B cell (primary cell): ENCODE data around the gene BMAL2. TPM values are rescaled to one million over a fixed set of nuclear protein-coding genes. Genes with fewer than 3 reads are reported as not detected.

Source experiments
- ATAC-seq: fragments of 200-7000 bp; cut with Tn5 transposase; one replicate; pipeline ENCODE4 v1.10.0; 2021; ENCODE audit warnings: low read depth, mild to moderate bottlenecking, moderate number of reproducible peaks, moderate library complexity
- CTCF ChIA-PET: fragments of 350-600 bp; sonication (Branson Sonifier 250); formaldehyde crosslinking; loops from one replicate; lab custom pipeline; 2021; ENCODE audit warnings: antibody characterized with exemption, inconsistent platforms; lab: Charles Lee
- POLR2A ChIA-PET: fragments of 350-600 bp; sonication (Branson Sonifier 250); formaldehyde crosslinking; loops from one replicate; lab custom pipeline; 2021; ENCODE audit warnings: antibody characterized with exemption; lab: Charles Lee
- DNase-seq: peaks from one replicate; pipeline ENCODE4 v3.0.0; 2013
- H2AFZ ChIP-seq: 2 replicates; pipeline ENCODE4 v1.6.1; 2012; ENCODE audit warnings: mild to moderate bottlenecking, low read depth, low read length; ENCODE audit not compliant: insufficient read depth, poor library complexity, severe bottlenecking
- H3K27ac ChIP-seq, 2 donors: 1 replicate in 1 of 2; 2 replicates in 1 of 2; pipeline ENCODE4 v1.5.1; 2012 to 2013; ENCODE audit warnings: low read length in 2 of 2, mild to moderate bottlenecking in 2 of 2, moderate library complexity in 1 of 2
- H3K27me3 ChIP-seq, 4 experiments: fragments of 200-600 bp in 1 of 4; sonication (generic) in 1 of 4; replicated peaks in 1 of 4; 1 replicate in 2 of 4; 2 replicates in 2 of 4; pipeline versions ENCODE4 v1.6.1 to v1.7.0; 2013 to 2016; ENCODE audit warnings: low read length in 3 of 4, mild to moderate bottlenecking in 2 of 4, mixed read lengths in 1 of 4, moderate library complexity in 1 of 4; ENCODE audit not compliant: insufficient read depth in 4 of 4, control insufficient read depth in 3 of 4; ENCODE audit errors: control extremely low read depth in 1 of 4
- H3K36me3 ChIP-seq, 2 experiments: replicated peaks in 1 of 2; 1 replicate in 1 of 2; 2 replicates in 1 of 2; pipeline versions ENCODE4 v1.6.1 to v1.7.1; 2013; ENCODE audit warnings: low read length in 1 of 2; ENCODE audit not compliant: insufficient read depth in 2 of 2, control insufficient read depth in 1 of 2; ENCODE audit errors: control extremely low read depth in 1 of 2, extremely low read depth in 1 of 2
- H3K4me1 ChIP-seq, 2 donors: fragments of 200-600 bp in 1 of 2; sonication (generic) in 1 of 2; 1 replicate in 1 of 2; 2 replicates in 1 of 2; pipeline versions ENCODE4 v1.5.1 to v1.6.1; 2013 to 2017; ENCODE audit warnings: low read length in 2 of 2; ENCODE audit not compliant: control insufficient read depth in 2 of 2, insufficient read depth in 2 of 2
- H3K4me2 ChIP-seq: replicated peaks from 2 replicates; pipeline ENCODE3; 2012; ENCODE audit warnings: mild to moderate bottlenecking, low read depth, low read length; ENCODE audit not compliant: poor library complexity, severe bottlenecking
- H3K4me3 ChIP-seq, 5 experiments: fragments of 200-600 bp in 1 of 5; sonication (generic) in 1 of 5; 1 replicate in 3 of 5; 2 replicates in 2 of 5; pipeline versions ENCODE4 v1.5.1 to v1.7.0; 2011 to 2016; ENCODE audit warnings: low read length in 4 of 5, mild to moderate bottlenecking in 4 of 5, low read depth in 2 of 5, control low read depth in 1 of 5, moderate library complexity in 1 of 5; ENCODE audit not compliant: insufficient read depth in 1 of 5; ENCODE audit errors: control extremely low read depth in 1 of 5, extremely low read depth in 1 of 5
- H3K79me2 ChIP-seq: fragments of 200-600 bp; sonication (generic); one replicate; pipeline ENCODE4 v1.6.0; 2016; ENCODE audit warnings: low read length; ENCODE audit not compliant: control insufficient read depth, insufficient read depth
- H3K9ac ChIP-seq: fragments of 200-600 bp; sonication (generic); 2 replicates; pipeline ENCODE4 v1.6.1; 2017; ENCODE audit warnings: mild to moderate bottlenecking, low read length, moderate library complexity
- H3K9me3 ChIP-seq, 3 donors: one replicate each; pipeline versions ENCODE4 v1.6.1 to v1.7.1; 2013; ENCODE audit warnings: low read length in 2 of 3; ENCODE audit not compliant: control insufficient read depth in 2 of 3, insufficient read depth in 1 of 3; ENCODE audit errors: control extremely low read depth in 1 of 3
- H4K20me1 ChIP-seq: 2 replicates; pipeline ENCODE4 v1.6.0; 2012; ENCODE audit warnings: mild to moderate bottlenecking, low read length; ENCODE audit not compliant: insufficient read depth, control insufficient read depth, poor library complexity, severe bottlenecking
- H3K27ac Mint-ChIP-seq: one replicate; pipeline ENCODE4 v1.8.0; 2021; ENCODE audit warnings: mixed read lengths
- H3K27me3 Mint-ChIP-seq: one replicate; pipeline ENCODE4 v1.8.0; 2021; ENCODE audit warnings: mixed read lengths
- H3K4me1 Mint-ChIP-seq: one replicate; pipeline ENCODE4 v1.8.0; 2021; ENCODE audit warnings: mixed read lengths
- H3K4me3 Mint-ChIP-seq: one replicate; pipeline ENCODE4 v1.8.0; 2021; ENCODE audit warnings: mixed read lengths
- H3K9me3 Mint-ChIP-seq: one replicate; pipeline ENCODE4 v1.8.0; 2022; ENCODE audit warnings: mixed read lengths; ENCODE audit not compliant: insufficient read depth
- CTCF ChIP-seq: fragments of 200-600 bp; IDR thresholded peaks from one replicate; pipeline ENCODE4 v1.8.0; 2022; ENCODE audit warnings: antibody characterized with exemption, mild to moderate bottlenecking
- EZH2 ChIP-seq: IDR thresholded peaks from 2 replicates; pipeline ENCODE4 v1.6.1; 2012; ENCODE audit warnings: borderline replicate concordance, low read depth, mild to moderate bottlenecking, moderate library complexity, low read length; ENCODE audit not compliant: insufficient read depth, poor library complexity, severe bottlenecking
- WGBS: methylation state at CpG from one replicate; pipeline ENCODE4 v1.1.5; 2013; ENCODE audit warnings: missing lambda C conversion rate; ENCODE audit not compliant: insufficient coverage; 5-methylcytosine and 5-hydroxymethylcytosine counted together
- intact Hi-C: fragments of 100-400 bp; cut with micrococcal nuclease; formaldehyde crosslinking; loops from one replicate; pipeline ENCODE4 v1.10.0; 2022
- polyA plus RNA-seq: library from polyadenylated mRNA; depleted of rRNA; stranded (reverse); fragments of >200 nt; gene quantifications from 2 replicates; pipeline ENCODE4 v1.2.3, GENCODE V29; 2012
- total RNA-seq, 2 donors: library from RNA; stranded (reverse); fragments of 120-200 nt in 1 of 2; gene quantifications; 1 replicate in 1 of 2; 2 replicates in 1 of 2; pipeline versions ENCODE4 v1.2.3 to v1.2.4, GENCODE V29; 2013 to 2022

Gene BMAL2
- total and polyA plus RNA-seq, 2 donors (not counting 1 experiment from before 2014, with no cell fraction given): 0.30 to 2.8 TPM

GRCh38 chr12:27309293-27309994 lies 23.2 kb upstream of the BMAL2 start:
- no peak overlapping the region for H3K4me2 ChIP-seq
- H3K4me3 ChIP-seq: no peak overlapping the region
- WGBS: 90% methylated on average over 1 of the region's 2 CpGs
- no peaks in the 10 kb centered on the region for H4K20me1 ChIP-seq
- no peak for ATAC-seq
- H3K4me1 ChIP-seq: no peaks in the 10 kb centered on the region
- no peaks in the 10 kb centered on the region for H3K27me3 ChIP-seq
- Mint-ChIP-seq H3K4me3 (no peak overlapping the region), H3K9me3 (no peaks in the 10 kb centered on the region), H3K27me3 (no peaks in the 10 kb centered on the region), H3K27ac (no peak overlapping the region), H3K4me1 (no peaks in the 10 kb centered on the region)
- ChIA-PET CTCF (interaction anchor here (0.8 to 7.2 kb wide), 4 partner anchors 167 to 424 kb away, joined by 4 to 103 read pairs (median 6); partner anchors contain the start of gene TM7SF3), POLR2A (interaction anchor here (0.7 kb wide), 1 partner anchor 294 kb away, joined by 3 read pairs; no protein-coding TSS in a partner anchor)
- H3K9me3 ChIP-seq: no peaks in the 10 kb centered on the region
- no peak overlapping the region for H3K9ac ChIP-seq
- peaks cover 3 to 16% of the 10 kb centered on the region in 2 experiments for H3K36me3 ChIP-seq
- no peak for DNase-seq
- intact Hi-C loops: no loop called here
- no peak overlapping the region for H2AFZ ChIP-seq
- no peak for TF ChIP-seq CTCF
- TF ChIP-seq EZH2: no peak
- no peaks in the 10 kb centered on the region for H3K79me2 ChIP-seq
- H3K27ac ChIP-seq: no peak overlapping the region

- TF ChIP-seq CTCF: no peak
- TF ChIP-seq EZH2: no peak
- H3K4me1 Mint-ChIP-seq: no peaks in the 10 kb centered on the region
- no peaks in the 10 kb centered on the region for H3K4me1 ChIP-seq
- no peaks in the 10 kb centered on the region for H3K79me2 ChIP-seq
- no peak overlapping the region for H3K27ac Mint-ChIP-seq
- H3K9me3 Mint-ChIP-seq: no peaks in the 10 kb centered on the region
- no peaks in the 10 kb centered on the region for H3K9me3 ChIP-seq
- no peak for ATAC-seq
- no peaks in the 10 kb centered on the region for H4K20me1 ChIP-seq
- no peak overlapping the region for H3K9ac ChIP-seq
- H3K27me3 Mint-ChIP-seq: no peaks in the 10 kb centered on the region
- intact Hi-C loops: no loop called here
- no peak overlapping the region for H3K4me2 ChIP-seq
- H3K4me3 Mint-ChIP-seq: no peak overlapping the region
- no peak for DNase-seq
- no peak overlapping the region for H2AFZ ChIP-seq
- H3K36me3 ChIP-seq: peaks cover 5 to 17% of the 10 kb centered on the region in 2 experiments
- H3K4me3 ChIP-seq: no peak overlapping the region
- no peaks in the 10 kb centered on the region for H3K27me3 ChIP-seq
- POLR2A ChIA-PET: no interaction called here
- no peak overlapping the region for H3K27ac ChIP-seq
- WGBS: 95% methylated on average over 1 of the region's 1 CpG
- CTCF ChIA-PET: interaction anchor here (1.3 to 7.2 kb wide), 3 partner anchors 187 to 424 kb away, joined by 5 to 103 read pairs (median 6); partner anchors contain the start of gene TM7SF3
Observed at GRCh38 chr12:27309995-27310315, 22.7 kb upstream of the BMAL2 start.
